ENCODE results near the gene SRRM3. TPM values are rescaled to one million over a fixed set of nuclear protein-coding genes. Genes with fewer than 3 reads are reported as not detected.
A peak's percentile ranks its signal among the peaks of the same experiment; 100 is the strongest.

Gene SRRM3
- total and polyA plus RNA-seq, 9 of the 15 experiments (the other 6 are each of a cell fraction or from before 2014, with no cell fraction given) = 0.04 to 0.91 (median 0.46) TPM; not detected in 2

DNA sequence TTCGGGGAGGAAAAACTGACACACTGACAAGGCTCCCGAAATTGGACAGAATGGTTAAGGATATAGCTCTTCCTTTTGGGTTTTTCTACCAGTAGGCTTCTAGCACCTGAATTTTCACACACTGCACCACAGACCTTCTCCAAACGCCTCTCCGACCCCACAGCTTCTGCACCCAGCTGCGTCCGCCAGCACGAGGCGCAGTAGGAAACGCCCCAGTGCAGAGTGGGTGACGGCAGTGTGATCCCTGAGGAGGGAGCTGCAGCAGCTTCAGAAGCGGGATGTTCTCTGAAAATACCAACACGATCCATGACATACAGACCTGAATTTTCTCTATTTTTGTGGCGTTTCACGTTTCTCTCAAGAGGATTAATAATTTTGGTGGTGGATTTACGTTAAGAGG is 126.7 kb downstream of the SRRM3 start (continued):
- no peak for TF ChIP-seq SMAD3 (CRISPR knock-in tag; conservative IDR thresholded peaks at IDR 0.05)
- TF ChIP-seq EWSR1 (IDR thresholded peaks at IDR 0.05; ENCODE audit: borderline replicate concordance, low read depth, partially characterized antibody) = no peak
- no peak for TF ChIP-seq ZNF263 (CRISPR knock-in tag; IDR thresholded peaks at IDR 0.05; ENCODE audit: borderline replicate concordance)
- no peak for TF ChIP-seq SRSF9 (IDR thresholded peaks at IDR 0.05; ENCODE audit: borderline replicate concordance, low read depth, low read length)
- TF ChIP-seq, protein P1, sequence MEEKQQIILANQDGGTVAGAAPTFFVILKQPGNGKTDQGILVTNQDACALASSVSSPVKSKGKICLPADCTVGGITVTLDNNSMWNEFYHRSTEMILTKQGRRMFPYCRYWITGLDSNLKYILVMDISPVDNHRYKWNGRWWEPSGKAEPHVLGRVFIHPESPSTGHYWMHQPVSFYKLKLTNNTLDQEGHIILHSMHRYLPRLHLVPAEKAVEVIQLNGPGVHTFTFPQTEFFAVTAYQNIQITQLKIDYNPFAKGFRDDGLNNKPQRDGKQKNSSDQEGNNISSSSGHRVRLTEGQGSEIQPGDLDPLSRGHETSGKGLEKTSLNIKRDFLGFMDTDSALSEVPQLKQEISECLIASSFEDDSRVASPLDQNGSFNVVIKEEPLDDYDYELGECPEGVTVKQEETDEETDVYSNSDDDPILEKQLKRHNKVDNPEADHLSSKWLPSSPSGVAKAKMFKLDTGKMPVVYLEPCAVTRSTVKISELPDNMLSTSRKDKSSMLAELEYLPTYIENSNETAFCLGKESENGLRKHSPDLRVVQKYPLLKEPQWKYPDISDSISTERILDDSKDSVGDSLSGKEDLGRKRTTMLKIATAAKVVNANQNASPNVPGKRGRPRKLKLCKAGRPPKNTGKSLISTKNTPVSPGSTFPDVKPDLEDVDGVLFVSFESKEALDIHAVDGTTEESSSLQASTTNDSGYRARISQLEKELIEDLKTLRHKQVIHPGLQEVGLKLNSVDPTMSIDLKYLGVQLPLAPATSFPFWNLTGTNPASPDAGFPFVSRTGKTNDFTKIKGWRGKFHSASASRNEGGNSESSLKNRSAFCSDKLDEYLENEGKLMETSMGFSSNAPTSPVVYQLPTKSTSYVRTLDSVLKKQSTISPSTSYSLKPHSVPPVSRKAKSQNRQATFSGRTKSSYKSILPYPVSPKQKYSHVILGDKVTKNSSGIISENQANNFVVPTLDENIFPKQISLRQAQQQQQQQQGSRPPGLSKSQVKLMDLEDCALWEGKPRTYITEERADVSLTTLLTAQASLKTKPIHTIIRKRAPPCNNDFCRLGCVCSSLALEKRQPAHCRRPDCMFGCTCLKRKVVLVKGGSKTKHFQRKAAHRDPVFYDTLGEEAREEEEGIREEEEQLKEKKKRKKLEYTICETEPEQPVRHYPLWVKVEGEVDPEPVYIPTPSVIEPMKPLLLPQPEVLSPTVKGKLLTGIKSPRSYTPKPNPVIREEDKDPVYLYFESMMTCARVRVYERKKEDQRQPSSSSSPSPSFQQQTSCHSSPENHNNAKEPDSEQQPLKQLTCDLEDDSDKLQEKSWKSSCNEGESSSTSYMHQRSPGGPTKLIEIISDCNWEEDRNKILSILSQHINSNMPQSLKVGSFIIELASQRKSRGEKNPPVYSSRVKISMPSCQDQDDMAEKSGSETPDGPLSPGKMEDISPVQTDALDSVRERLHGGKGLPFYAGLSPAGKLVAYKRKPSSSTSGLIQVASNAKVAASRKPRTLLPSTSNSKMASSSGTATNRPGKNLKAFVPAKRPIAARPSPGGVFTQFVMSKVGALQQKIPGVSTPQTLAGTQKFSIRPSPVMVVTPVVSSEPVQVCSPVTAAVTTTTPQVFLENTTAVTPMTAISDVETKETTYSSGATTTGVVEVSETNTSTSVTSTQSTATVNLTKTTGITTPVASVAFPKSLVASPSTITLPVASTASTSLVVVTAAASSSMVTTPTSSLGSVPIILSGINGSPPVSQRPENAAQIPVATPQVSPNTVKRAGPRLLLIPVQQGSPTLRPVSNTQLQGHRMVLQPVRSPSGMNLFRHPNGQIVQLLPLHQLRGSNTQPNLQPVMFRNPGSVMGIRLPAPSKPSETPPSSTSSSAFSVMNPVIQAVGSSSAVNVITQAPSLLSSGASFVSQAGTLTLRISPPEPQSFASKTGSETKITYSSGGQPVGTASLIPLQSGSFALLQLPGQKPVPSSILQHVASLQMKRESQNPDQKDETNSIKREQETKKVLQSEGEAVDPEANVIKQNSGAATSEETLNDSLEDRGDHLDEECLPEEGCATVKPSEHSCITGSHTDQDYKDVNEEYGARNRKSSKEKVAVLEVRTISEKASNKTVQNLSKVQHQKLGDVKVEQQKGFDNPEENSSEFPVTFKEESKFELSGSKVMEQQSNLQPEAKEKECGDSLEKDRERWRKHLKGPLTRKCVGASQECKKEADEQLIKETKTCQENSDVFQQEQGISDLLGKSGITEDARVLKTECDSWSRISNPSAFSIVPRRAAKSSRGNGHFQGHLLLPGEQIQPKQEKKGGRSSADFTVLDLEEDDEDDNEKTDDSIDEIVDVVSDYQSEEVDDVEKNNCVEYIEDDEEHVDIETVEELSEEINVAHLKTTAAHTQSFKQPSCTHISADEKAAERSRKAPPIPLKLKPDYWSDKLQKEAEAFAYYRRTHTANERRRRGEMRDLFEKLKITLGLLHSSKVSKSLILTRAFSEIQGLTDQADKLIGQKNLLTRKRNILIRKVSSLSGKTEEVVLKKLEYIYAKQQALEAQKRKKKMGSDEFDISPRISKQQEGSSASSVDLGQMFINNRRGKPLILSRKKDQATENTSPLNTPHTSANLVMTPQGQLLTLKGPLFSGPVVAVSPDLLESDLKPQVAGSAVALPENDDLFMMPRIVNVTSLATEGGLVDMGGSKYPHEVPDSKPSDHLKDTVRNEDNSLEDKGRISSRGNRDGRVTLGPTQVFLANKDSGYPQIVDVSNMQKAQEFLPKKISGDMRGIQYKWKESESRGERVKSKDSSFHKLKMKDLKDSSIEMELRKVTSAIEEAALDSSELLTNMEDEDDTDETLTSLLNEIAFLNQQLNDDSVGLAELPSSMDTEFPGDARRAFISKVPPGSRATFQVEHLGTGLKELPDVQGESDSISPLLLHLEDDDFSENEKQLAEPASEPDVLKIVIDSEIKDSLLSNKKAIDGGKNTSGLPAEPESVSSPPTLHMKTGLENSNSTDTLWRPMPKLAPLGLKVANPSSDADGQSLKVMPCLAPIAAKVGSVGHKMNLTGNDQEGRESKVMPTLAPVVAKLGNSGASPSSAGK (IDR thresholded peaks at IDR 0.05) = no peak
- TF ChIP-seq, protein P2, sequence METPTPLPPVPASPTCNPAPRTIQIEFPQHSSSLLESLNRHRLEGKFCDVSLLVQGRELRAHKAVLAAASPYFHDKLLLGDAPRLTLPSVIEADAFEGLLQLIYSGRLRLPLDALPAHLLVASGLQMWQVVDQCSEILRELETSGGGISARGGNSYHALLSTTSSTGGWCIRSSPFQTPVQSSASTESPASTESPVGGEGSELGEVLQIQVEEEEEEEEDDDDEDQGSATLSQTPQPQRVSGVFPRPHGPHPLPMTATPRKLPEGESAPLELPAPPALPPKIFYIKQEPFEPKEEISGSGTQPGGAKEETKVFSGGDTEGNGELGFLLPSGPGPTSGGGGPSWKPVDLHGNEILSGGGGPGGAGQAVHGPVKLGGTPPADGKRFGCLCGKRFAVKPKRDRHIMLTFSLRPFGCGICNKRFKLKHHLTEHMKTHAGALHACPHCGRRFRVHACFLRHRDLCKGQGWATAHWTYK (CRISPR knock-in tag; IDR thresholded peaks at IDR 0.05) = no peak
- TF ChIP-seq, protein P3, sequence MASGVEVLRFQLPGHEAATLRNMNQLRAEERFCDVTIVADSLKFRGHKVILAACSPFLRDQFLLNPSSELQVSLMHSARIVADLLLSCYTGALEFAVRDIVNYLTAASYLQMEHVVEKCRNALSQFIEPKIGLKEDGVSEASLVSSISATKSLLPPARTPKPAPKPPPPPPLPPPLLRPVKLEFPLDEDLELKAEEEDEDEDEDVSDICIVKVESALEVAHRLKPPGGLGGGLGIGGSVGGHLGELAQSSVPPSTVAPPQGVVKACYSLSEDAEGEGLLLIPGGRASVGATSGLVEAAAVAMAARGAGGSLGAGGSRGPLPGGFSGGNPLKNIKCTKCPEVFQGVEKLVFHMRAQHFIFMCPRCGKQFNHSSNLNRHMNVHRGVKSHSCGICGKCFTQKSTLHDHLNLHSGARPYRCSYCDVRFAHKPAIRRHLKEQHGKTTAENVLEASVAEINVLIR (CRISPR knock-in tag; IDR thresholded peaks at IDR 0.05) = no peak
- 0 out of 2 replicates have a peak, but pooled peaks have one; percentile 20 for TF ChIP-seq SMC3 (conservative IDR thresholded peaks at IDR 0.05; ENCODE audit: insufficient read depth, low read depth, low read length)
- 0 out of 2 replicates have a peak, but pooled peaks have one; percentile 17 for TF ChIP-seq MYC (IDR thresholded peaks at IDR 0.05; ENCODE audit: low read depth, low read length)
- TF ChIP-seq MYC (CRISPR knock-in tag; IDR thresholded peaks at IDR 0.05; ENCODE audit: borderline replicate concordance, low read depth) = no peak
- no peak for TF ChIP-seq ATF1 (CRISPR knock-in tag; IDR thresholded peaks at IDR 0.05)
- no peak for TF ChIP-seq ATF1 (tag; IDR thresholded peaks at IDR 0.05)
- TF ChIP-seq ZNF785 (CRISPR knock-in tag; IDR thresholded peaks at IDR 0.05) = no peak
- TF ChIP-seq HDGF (IDR thresholded peaks at IDR 0.05) = no peak
- no peak for TF ChIP-seq ZFP30 (CRISPR knock-in tag; IDR thresholded peaks at IDR 0.05; ENCODE audit: borderline replicate concordance)
- TF ChIP-seq TCF7L2 (IDR thresholded peaks at IDR 0.05; ENCODE audit: low read depth, low read length) = no peak

Data from K562 (cell line).